Hepatic stellate cell (primary cell): ENCODE data around the gene CAV2.

Source experiments
- DNase-seq: peaks from one replicate; pipeline ENCODE4 v3.0.0; 2011; ENCODE audit warnings: low spot score

CAV2 gene

GRCh38 chr7:116495736-116496135, 3.8 kb upstream of the CAV2 start:
- no peak for DNase-seq

- no peak for DNase-seq
These were observed 2.9 kb upstream of the CAV2 start for GRCh38 chr7:116496653-116497052.

- no peak for DNase-seq
These were observed 1.8 kb upstream of the CAV2 start for GRCh38 chr7:116497708-116498107.

GRCh38 chr7:116500078-116500853, 728 bp downstream of the CAV2 start:
- DNase-seq, result peak; percentile 12

GRCh38 chr7:116501425-116502167, 2.1 kb downstream of the CAV2 start:
- DNase-seq, result no peak

- no peak for DNase-seq
These were observed 2.9 kb downstream of the CAV2 start for GRCh38 chr7:116502201-116503096.

- DNase-seq, result no peak
These were observed 4.3 kb downstream of the CAV2 start for GRCh38 chr7:116503835-116504234.

- DNase-seq, result no peak
These were observed 5.7 kb downstream of the CAV2 start for GRCh38 chr7:116505278-116505677.

GRCh38 chr7:116505823-116506222, 6.3 kb downstream of the CAV2 start:
- no peak for DNase-seq

GRCh38 chr7:116509982-116510579, 10.5 kb downstream of the CAV2 start:
- DNase-seq, result no peak

GRCh38 chr7:116510795-116511194, 11.3 kb downstream of the CAV2 start:
- no peak for DNase-seq

- peak; percentile 14 for DNase-seq
These were observed 12.3 kb downstream of the CAV2 start for GRCh38 chr7:116511552-116512519.

GRCh38 chr7:116512520-116513188, 13.1 kb downstream of the CAV2 start:
- no peak for DNase-seq

GRCh38 chr7:116515584-116515983, 16.0 kb downstream of the CAV2 start:
- DNase-seq, result no peak

- DNase-seq, result no peak
These were observed 16.8 kb downstream of the CAV2 start for GRCh38 chr7:116516324-116516723.

- DNase-seq, result no peak
These were observed 18.1 kb downstream of the CAV2 start for GRCh38 chr7:116517626-116518025.

GRCh38 chr7:116518961-116519360, 19.4 kb downstream of the CAV2 start:
- DNase-seq, result no peak

- DNase-seq, result no peak
These were observed 21.6 kb downstream of the CAV2 start for GRCh38 chr7:116521046-116521664.

- DNase-seq, result peak; percentile 49
These were observed 22.7 kb downstream of the CAV2 start for GRCh38 chr7:116522247-116522646.

GRCh38 chr7:116524221-116524608, 24.7 kb downstream of the CAV2 start:
- no peak for DNase-seq
